Neural progenitor cell (in vitro differentiated cells): Measurements from ENCODE around the gene ZC3H8. TPM values are rescaled to one million over a fixed set of nuclear protein-coding genes. Genes with fewer than 3 reads are reported as not detected.

Experiments used
- DNase-seq: peaks from one replicate; pipeline ENCODE4 v3.0.0-alpha.2; 2016; ENCODE audit warnings: low spot score
- H2AFZ ChIP-seq: fragments of 200-600 bp; sonication (generic); replicated peaks from 2 replicates; pipeline ENCODE4 v1.6.1; 2016; ENCODE audit warnings: antibody characterized with exemption
- H3F3A ChIP-seq: fragments of 200-600 bp; sonication (generic); 2 replicates; pipeline ENCODE4 v1.6.1; 2016; ENCODE audit warnings: antibody characterized with exemption, low read depth
- H3K27ac ChIP-seq: fragments of 200-600 bp; sonication (generic); 2 replicates; pipeline ENCODE4 v1.5.1; 2016; ENCODE audit warnings: mild to moderate bottlenecking
- H3K27me3 ChIP-seq: fragments of 200-600 bp; sonication (generic); 2 replicates; pipeline ENCODE4 v1.6.1; 2016; ENCODE audit warnings: mild to moderate bottlenecking, moderate library complexity
- H3K36me3 ChIP-seq: fragments of 200-600 bp; sonication (generic); 2 replicates; pipeline ENCODE4 v1.5.1; 2016
- H3K4me1 ChIP-seq: fragments of 200-600 bp; sonication (generic); 2 replicates; pipeline ENCODE4 v1.6.1; 2016; ENCODE audit warnings: mixed run types
- H3K4me2 ChIP-seq: fragments of 200-600 bp; sonication (generic); 2 replicates; pipeline ENCODE4 v1.6.1; 2016
- H3K4me3 ChIP-seq: fragments of 200-600 bp; sonication (generic); 2 replicates; pipeline ENCODE4 v1.5.1; 2016
- H3K79me2 ChIP-seq: fragments of 200-600 bp; sonication (generic); 2 replicates; pipeline ENCODE4 v1.6.1; 2016; ENCODE audit warnings: low read depth
- H3K9ac ChIP-seq: fragments of 200-600 bp; sonication (generic); 2 replicates; pipeline ENCODE4 v1.6.1; 2016
- H3K9me3 ChIP-seq: fragments of 200-600 bp; sonication (generic); 2 replicates; pipeline ENCODE4 v1.5.1; 2016; ENCODE audit warnings: low read depth
- H4K20me1 ChIP-seq: fragments of 200-600 bp; sonication (generic); 2 replicates; pipeline ENCODE4 v1.6.1; 2016; ENCODE audit warnings: low read depth
- H3K27ac Mint-ChIP-seq: 3 replicates; pipeline ENCODE4 v1.8.0; 2021; ENCODE audit warnings: mixed read lengths
- H3K27me3 Mint-ChIP-seq: 2 replicates; pipeline ENCODE4 v1.8.0; 2022; ENCODE audit warnings: low read depth, mild to moderate bottlenecking, inconsistent platforms, moderate library complexity, mixed read lengths; ENCODE audit not compliant: insufficient read depth
- H3K36me3 Mint-ChIP-seq: 3 replicates; pipeline ENCODE4 v1.8.0; 2021; ENCODE audit warnings: mixed read lengths
- H3K4me1 Mint-ChIP-seq: 3 replicates; pipeline ENCODE4 v1.8.0; 2021; ENCODE audit warnings: mixed read lengths
- H3K4me3 Mint-ChIP-seq: 3 replicates; pipeline ENCODE4 v1.8.0; 2021; ENCODE audit warnings: mild to moderate bottlenecking, moderate library complexity, mixed read lengths
- H3K9me3 Mint-ChIP-seq: 3 replicates; pipeline ENCODE4 v1.8.0; 2020; ENCODE audit warnings: mixed read lengths
- EZH2 ChIP-seq: fragments of 200-600 bp; sonication (generic); IDR thresholded peaks from 2 replicates; pipeline ENCODE4 v1.6.1; 2017; ENCODE audit warnings: antibody characterized with exemption, mild to moderate bottlenecking, moderate library complexity
- EZH2phosphoT487 ChIP-seq: fragments of 200-600 bp; sonication (generic); IDR thresholded peaks from 2 replicates; pipeline ENCODE4 v1.6.1; 2017; ENCODE audit warnings: antibody characterized with exemption
- total RNA-seq: library from RNA; depleted of rRNA; stranded (reverse); fragments of >200 nt; gene quantifications from 2 replicates; pipeline ENCODE4 v1.2.3, GENCODE V29; 2015; ENCODE audit warnings: low replicate concordance
- TF ChIP-seq, protein P1 (sequence below): fragments of 200-600 bp; sonication (generic); IDR thresholded peaks from 2 replicates; pipeline ENCODE4 v1.5.1; 2017; ENCODE audit warnings: antibody characterized with exemption, mild to moderate bottlenecking

The ZC3H8 gene
- total RNA-seq, 1 donor from 2014 or later = 14.2 TPM

DNA sequence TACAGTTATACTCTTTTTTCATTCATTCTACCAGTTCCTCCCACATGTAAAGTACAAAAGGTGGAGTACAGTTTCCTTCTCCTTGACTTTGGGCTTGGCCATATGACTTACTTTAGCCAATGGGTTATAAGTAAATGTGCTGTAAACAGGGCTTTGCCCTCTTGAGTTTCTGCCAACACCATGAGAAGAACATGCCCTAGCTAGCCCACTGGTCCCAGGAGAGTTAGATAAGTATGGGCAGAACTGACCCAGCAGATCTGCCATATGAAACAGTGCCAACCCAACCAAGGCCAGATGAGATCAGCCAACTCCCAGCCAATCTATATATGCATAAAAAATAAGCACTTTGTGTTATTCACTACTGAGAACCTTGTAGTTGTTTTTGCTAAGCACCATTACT, 25.5 kb downstream of the ZC3H8 start:
- H2AFZ ChIP-seq = no peak overlapping the region
- no peaks in the 10 kb centered on the region for H3K4me1 ChIP-seq
- H3K4me3 ChIP-seq = no peak overlapping the region
- no peak overlapping the region for H3K27ac Mint-ChIP-seq
- H3K27me3 Mint-ChIP-seq = no peaks in the 10 kb centered on the region
- no peaks in the 10 kb centered on the region for H4K20me1 ChIP-seq
- no peaks in the 10 kb centered on the region for H3K79me2 ChIP-seq
- TF ChIP-seq EZH2 (no peak), EZH2phosphoT487 (no peak)
- TF ChIP-seq, protein P1, sequence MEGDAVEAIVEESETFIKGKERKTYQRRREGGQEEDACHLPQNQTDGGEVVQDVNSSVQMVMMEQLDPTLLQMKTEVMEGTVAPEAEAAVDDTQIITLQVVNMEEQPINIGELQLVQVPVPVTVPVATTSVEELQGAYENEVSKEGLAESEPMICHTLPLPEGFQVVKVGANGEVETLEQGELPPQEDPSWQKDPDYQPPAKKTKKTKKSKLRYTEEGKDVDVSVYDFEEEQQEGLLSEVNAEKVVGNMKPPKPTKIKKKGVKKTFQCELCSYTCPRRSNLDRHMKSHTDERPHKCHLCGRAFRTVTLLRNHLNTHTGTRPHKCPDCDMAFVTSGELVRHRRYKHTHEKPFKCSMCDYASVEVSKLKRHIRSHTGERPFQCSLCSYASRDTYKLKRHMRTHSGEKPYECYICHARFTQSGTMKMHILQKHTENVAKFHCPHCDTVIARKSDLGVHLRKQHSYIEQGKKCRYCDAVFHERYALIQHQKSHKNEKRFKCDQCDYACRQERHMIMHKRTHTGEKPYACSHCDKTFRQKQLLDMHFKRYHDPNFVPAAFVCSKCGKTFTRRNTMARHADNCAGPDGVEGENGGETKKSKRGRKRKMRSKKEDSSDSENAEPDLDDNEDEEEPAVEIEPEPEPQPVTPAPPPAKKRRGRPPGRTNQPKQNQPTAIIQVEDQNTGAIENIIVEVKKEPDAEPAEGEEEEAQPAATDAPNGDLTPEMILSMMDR = no peak
- H3K36me3 Mint-ChIP-seq = peaks cover 12% of the 10 kb centered on the region
- no peaks in the 10 kb centered on the region for H3K9me3 ChIP-seq
- no peak overlapping the region for H3K27ac ChIP-seq
- no peak overlapping the region for H3K4me3 Mint-ChIP-seq
- H3K36me3 ChIP-seq = no peaks in the 10 kb centered on the region
- DNase-seq = no peak
- no peaks in the 10 kb centered on the region for H3K27me3 ChIP-seq
- H3K9me3 Mint-ChIP-seq = no peaks in the 10 kb centered on the region
- H3K4me1 Mint-ChIP-seq = no peaks in the 10 kb centered on the region
- no peaks in the 10 kb centered on the region for H3F3A ChIP-seq
- no peak overlapping the region for H3K4me2 ChIP-seq
- no peak overlapping the region for H3K9ac ChIP-seq

DNA sequence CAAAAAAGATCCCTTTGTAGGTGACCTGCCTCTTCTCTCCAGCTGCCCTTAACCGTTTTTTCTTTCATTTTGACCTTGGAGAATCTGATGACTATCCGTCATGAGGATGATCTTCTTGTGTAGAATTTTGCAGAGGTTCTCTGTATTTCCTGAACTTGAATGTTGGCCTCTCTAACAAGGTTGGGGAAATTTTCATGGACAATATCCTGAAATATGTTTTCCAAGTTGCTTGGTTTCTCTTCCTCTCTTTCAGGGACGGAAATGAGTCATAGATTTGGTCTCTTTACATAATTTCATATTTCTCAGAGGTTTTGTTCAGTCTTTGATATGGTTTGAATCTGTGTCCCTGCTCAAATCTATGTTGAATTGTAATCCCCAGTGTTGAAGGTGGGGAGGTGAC, 34.0 kb downstream of the ZC3H8 start:
- DNase-seq = no peak
- Histone ChIP-seq H3F3A (no peaks in the 10 kb centered on the region), H3K27me3 (no peaks in the 10 kb centered on the region), H3K36me3 (peaks cover under 1% of the 10 kb centered on the region), H3K27ac (no peak overlapping the region), H4K20me1 (no peaks in the 10 kb centered on the region), H3K9ac (no peak overlapping the region), H2AFZ (no peak overlapping the region), H3K4me3 (no peak overlapping the region), H3K4me2 (no peak overlapping the region), H3K4me1 (no peaks in the 10 kb centered on the region), H3K9me3 (no peaks in the 10 kb centered on the region), H3K79me2 (no peaks in the 10 kb centered on the region)
- peaks cover 12% of the 10 kb centered on the region for H3K9me3 Mint-ChIP-seq
- no peak overlapping the region for H3K27ac Mint-ChIP-seq
- no peak overlapping the region for H3K4me3 Mint-ChIP-seq
- H3K4me1 Mint-ChIP-seq = no peaks in the 10 kb centered on the region
- peaks cover 26% of the 10 kb centered on the region for H3K36me3 Mint-ChIP-seq
- H3K27me3 Mint-ChIP-seq = no peaks in the 10 kb centered on the region
- TF ChIP-seq EZH2phosphoT487 (no peak), EZH2 (no peak)
- TF ChIP-seq, protein P1 = no peak

DNA sequence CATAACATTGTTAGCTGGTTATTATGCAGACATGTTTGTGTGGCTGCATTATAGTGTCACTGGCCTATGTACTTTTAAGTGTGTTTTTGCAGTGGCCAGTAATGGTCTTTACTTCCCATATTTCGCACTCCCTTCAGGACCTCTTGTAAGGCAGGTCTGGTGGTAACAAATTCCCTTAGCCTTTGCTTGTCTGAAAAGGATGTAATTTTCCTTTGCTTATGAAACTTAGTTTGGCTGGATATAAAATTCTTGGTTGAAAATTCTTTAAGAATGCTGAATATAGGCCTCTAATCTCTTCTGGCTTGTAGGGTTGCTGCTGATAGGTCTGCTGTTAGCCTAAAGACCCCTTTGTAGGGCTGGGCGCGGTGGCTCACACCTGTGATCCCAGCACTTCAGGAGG, 34.7 kb downstream of the ZC3H8 start:
- no peak overlapping the region for H3K4me2 ChIP-seq
- no peaks in the 10 kb centered on the region for H3K9me3 ChIP-seq
- Mint-ChIP-seq H3K4me3 (no peak overlapping the region), H3K4me1 (no peaks in the 10 kb centered on the region), H3K9me3 (peaks cover 12% of the 10 kb centered on the region), H3K27ac (no peak overlapping the region), H3K27me3 (no peaks in the 10 kb centered on the region), H3K36me3 (peaks cover 26% of the 10 kb centered on the region)
- no peaks in the 10 kb centered on the region for H3K4me1 ChIP-seq
- no peaks in the 10 kb centered on the region for H3K79me2 ChIP-seq
- no peak overlapping the region for H3K4me3 ChIP-seq
- H3F3A ChIP-seq = no peaks in the 10 kb centered on the region
- TF ChIP-seq, protein P1 = no peak
- TF ChIP-seq EZH2phosphoT487 (no peak), EZH2 (no peak)
- H3K36me3 ChIP-seq = peaks cover 5% of the 10 kb centered on the region
- no peak for DNase-seq
- H3K27ac ChIP-seq = no peak overlapping the region
- H4K20me1 ChIP-seq = no peaks in the 10 kb centered on the region
- H2AFZ ChIP-seq = no peak overlapping the region
- H3K9ac ChIP-seq = no peak overlapping the region
- H3K27me3 ChIP-seq = no peaks in the 10 kb centered on the region
